GM12865 (cell line): ENCODE measurements around the gene ABCA4.
A peak's percentile ranks its signal among the peaks of the same experiment; 100 is the strongest.

Experiments used
- DNase-seq: peaks from one replicate; pipeline ENCODE4 v3.0.0; 2010; ENCODE audit warnings: low read depth
- H3K4me3 ChIP-seq: 2 replicates; pipeline ENCODE4 v1.5.1; 2011; ENCODE audit warnings: mild to moderate bottlenecking, low read depth, low read length, control low read depth
- CTCF ChIP-seq: IDR thresholded peaks from 2 replicates; pipeline ENCODE4 v1.5.1; 2011; ENCODE audit warnings: low read length, control low read depth, low read depth, inconsistent platforms; ENCODE audit not compliant: insufficient read depth; ENCODE audit errors: missing control alignments

ABCA4 gene

GRCh38 chr1:94044891-94045290, 76.1 kb downstream of the ABCA4 start:
- H3K4me3 ChIP-seq: no peak overlapping the region
- no peak for TF ChIP-seq CTCF
- no peak for DNase-seq

DNA sequence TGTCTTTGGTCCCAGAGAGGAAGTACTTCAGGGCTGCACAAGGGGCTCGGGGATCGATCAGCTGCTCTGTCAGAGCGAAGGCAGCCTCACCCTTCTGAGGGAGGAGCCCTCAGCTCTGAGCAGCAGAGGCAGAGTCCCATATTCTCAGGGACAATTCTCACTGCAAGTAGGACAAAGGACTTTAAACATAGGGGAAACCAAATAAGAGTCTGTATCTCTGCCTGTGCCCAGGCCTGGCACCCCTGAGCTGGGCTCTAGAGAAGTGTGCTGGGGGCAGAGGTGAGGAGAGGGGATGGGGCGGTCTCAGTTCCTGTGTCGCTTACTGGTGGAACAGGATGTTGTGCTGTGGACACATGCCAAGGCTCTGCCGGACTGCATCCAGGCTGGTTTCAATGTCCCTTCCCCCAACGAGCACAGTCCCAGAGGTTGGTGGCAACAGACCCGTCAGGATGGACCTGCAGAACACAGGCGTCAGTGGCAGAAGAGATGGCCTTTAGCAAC, 76.6 kb downstream of the ABCA4 start:
- no peak for DNase-seq
- TF ChIP-seq CTCF: no peak
- H3K4me3 ChIP-seq: no peak overlapping the region

DNA sequence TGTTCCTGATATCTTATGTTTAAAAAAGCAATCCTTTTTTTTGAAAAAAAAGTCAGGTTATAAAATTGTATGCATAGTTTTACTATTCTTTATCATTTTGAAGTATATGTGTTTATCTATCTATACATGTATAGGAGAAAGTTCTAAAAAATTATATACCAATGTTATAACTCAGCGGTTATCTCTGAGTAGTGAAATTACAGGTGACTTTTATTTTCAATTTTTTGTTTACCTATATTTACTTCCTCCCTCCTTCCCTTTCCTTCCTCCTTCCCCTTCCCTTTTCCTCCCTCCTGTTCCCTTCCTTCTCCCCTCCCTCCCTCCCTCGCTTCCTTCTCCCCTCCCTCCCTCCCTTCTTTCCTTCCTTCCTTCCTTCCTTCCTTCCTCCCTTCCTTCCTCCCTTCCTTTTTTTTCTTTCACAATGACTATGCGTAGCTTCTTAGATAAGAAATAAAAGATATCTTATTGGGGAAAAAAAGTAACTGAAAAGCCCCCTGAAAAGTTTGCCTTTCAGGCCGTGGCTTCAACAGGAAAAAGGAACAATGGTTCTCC, 77.1 kb downstream of the ABCA4 start:
- TF ChIP-seq CTCF: no peak

GRCh38 chr1:94042388-94042787, 78.6 kb downstream of the ABCA4 start:
- no peak for TF ChIP-seq CTCF
- no peak overlapping the region for H3K4me3 ChIP-seq
- DNase-seq: no peak

More for the DNA sequence above, 77.1 kb downstream of the ABCA4 start:
- no peak overlapping the region for H3K4me3 ChIP-seq
- DNase-seq: no peak

DNA sequence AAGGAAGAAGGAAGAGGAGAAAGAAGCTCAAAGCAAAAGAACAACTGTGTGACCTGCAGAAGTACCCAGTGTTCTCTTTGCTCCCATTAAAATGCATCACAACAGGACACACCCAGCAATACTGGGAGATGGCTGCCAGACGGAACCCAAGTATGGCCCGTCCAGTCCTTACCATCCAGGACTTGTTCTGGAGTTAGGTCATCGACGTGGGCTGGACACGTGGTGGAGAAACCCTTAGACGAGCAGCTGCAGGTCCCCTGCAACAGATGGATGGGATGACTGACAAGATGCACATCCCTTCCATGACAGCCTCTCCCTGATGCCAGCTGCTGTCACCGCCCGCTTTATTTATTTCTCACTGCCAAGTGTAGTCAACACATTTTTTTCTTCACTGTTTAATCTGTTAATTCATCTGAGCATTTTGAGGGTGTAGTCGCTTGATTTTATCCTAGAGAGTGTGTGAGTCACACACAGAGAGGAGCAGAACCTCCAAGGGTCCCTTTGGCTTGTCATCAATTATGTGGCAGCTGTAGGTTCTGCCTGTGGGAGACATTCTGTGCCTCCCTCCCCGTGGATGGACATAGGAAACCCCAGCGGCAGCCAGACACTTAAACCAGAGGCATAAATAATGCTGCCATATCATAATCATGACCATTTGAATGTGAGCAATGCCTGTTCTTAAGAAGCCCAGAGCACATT, 80.9 kb downstream of the ABCA4 start:
- H3K4me3 ChIP-seq: no peak overlapping the region
- no peak for TF ChIP-seq CTCF
- DNase-seq: no peak

DNA sequence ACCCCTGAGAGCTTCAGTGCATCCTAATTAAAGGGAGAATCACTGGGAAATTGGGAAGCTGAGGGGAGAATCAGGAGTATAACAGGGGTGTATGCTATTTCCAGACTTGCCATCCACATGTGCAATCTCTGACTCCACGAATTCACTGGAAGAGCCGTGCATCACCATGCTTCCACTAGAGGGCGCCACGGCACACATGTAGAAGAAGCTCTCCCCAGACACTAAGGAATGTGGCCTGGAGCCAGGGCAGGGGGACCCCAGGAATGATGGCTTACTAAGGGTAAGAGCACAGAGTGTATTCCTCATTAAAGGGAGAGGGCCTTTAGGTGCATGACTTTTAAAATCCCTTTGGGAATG, 81.5 kb downstream of the ABCA4 start:
- peak; percentile 70 for DNase-seq
- peak; percentile 91 for TF ChIP-seq CTCF
- no peak overlapping the region for H3K4me3 ChIP-seq

- DNase-seq: no peak
- TF ChIP-seq CTCF: no peak
- H3K4me3 ChIP-seq: no peak overlapping the region
Measured at GRCh38 chr1:94038511-94038910, 82.4 kb downstream of the ABCA4 start.
